ENCODE measurements around the gene UBE2G1.

The UBE2G1 gene

GRCh38 chr17:4234401-4234800, 132.1 kb downstream of the UBE2G1 start:
- in situ Hi-C loops (cut with MboI; ENCODE audit: low pct_unique_long_range_greater_than_20kb, low sequenced_read_pairs, unreplicated experiment), result no loop called here
- TF ChIP-seq CTCF (IDR thresholded peaks at IDR 0.05; ENCODE audit: extremely low read depth, insufficient read depth, missing control alignments), result no peak
- no peak for DNase-seq (ENCODE audit: low spot score)

GRCh38 chr17:4233668-4234258, 132.7 kb downstream of the UBE2G1 start:
- no peak for TF ChIP-seq CTCF (IDR thresholded peaks at IDR 0.05; ENCODE audit: extremely low read depth, insufficient read depth, missing control alignments)
- in situ Hi-C loops (cut with MboI; ENCODE audit: low pct_unique_long_range_greater_than_20kb, low sequenced_read_pairs, unreplicated experiment), result no loop called here
- no peak for DNase-seq (ENCODE audit: low spot score)

- TF ChIP-seq CTCF (IDR thresholded peaks at IDR 0.05; ENCODE audit: extremely low read depth, insufficient read depth, missing control alignments), result no peak
- DNase-seq (ENCODE audit: low spot score), result no peak
- in situ Hi-C loops (cut with MboI; ENCODE audit: low pct_unique_long_range_greater_than_20kb, low sequenced_read_pairs, unreplicated experiment), result no loop called here
These were observed 134.2 kb downstream of the UBE2G1 start for GRCh38 chr17:4232168-4232813.

- TF ChIP-seq CTCF (IDR thresholded peaks at IDR 0.05; ENCODE audit: extremely low read depth, insufficient read depth, missing control alignments), result no peak
- DNase-seq (ENCODE audit: low spot score), result no peak
- in situ Hi-C loops (cut with MboI; ENCODE audit: low pct_unique_long_range_greater_than_20kb, low sequenced_read_pairs, unreplicated experiment), result no loop called here
These were observed 136.6 kb downstream of the UBE2G1 start for GRCh38 chr17:4229627-4230541.

GRCh38 chr17:4221899-4222659, 144.4 kb downstream of the UBE2G1 start:
- DNase-seq (ENCODE audit: low spot score), result no peak
- no peak for TF ChIP-seq CTCF (IDR thresholded peaks at IDR 0.05; ENCODE audit: extremely low read depth, insufficient read depth, missing control alignments)
- in situ Hi-C loops (cut with MboI; ENCODE audit: low pct_unique_long_range_greater_than_20kb, low sequenced_read_pairs, unreplicated experiment), result no loop called here

GRCh38 chr17:4221163-4221562, 145.3 kb downstream of the UBE2G1 start:
- TF ChIP-seq CTCF (IDR thresholded peaks at IDR 0.05; ENCODE audit: extremely low read depth, insufficient read depth, missing control alignments), result no peak
- no peak for DNase-seq (ENCODE audit: low spot score)
- in situ Hi-C loops (cut with MboI; ENCODE audit: low pct_unique_long_range_greater_than_20kb, low sequenced_read_pairs, unreplicated experiment), result no loop called here

Measured in GM13977 (cell line).